ENCODE data around the gene NUBP2.

The NUBP2 gene

DNA sequence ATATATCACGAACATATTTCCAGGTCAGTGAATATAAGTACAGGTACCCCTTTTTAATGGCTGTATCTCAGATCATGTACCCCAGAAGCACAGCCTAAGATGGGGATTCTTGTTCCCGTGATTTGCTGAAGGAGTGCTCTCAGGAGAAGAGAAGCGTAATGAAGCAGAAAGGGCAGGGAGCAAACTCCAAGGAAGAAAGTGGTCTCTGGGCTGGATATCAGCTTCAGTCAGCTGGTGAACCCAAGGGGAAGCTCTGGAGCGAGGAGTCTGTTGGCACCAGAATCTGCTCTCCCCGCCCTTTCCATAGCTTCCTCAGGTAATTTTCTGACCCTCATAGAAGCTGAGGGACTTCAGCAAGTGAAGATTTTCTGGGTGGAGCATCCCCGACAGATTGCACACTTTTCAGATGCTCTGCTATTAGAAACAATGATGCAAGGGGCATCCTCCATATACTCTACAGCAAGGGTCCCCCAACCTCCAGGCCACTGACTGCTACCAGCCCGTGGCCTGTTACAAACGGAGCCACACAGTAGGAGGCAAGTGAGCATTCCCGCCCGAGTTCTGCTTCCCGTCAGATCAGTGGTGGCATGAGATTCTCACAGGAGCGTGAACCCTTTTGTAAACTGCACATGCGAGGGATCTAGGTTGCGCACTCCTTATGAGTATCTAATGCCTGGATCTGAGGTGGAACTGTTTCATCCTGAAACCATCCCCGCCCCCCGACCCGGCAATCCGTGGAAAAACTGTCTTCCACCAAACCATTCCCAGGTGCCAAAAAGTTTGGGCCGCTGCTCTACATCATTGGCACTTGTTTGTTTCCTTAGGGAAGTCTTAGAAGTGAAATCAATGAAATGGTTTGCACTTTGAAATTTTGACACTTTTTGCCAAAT, 48.7 kb downstream of the NUBP2 start:
- no peak for DNase-seq

DNA sequence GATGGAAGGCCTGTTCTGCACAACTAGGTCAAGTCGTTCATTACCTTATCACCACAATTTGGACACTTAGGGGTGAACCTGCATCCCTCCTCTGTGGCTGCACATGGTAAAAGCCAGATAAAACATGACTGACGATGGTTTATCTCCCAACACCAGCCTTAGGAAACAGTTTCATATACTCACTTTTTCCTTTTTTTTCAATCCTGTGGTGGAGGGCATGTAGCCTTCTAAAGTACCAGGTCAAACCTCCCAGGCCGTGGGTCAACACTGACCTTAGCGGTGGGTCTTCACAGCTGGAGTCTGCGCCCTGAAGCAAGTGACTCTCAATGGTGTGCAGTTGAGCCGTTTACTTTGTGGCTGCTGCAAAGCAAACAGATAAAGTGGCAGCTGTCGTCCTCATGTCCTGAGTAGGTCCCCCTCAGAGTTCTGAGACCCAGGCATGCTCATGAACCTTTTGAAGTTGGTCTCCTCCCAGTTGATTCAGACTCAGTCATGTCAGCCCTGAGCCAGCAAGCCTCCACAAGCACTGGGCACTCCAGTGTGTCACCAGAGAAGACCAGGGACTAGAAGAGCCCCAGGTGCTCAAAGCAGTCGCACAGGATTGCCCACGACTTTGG, 50.2 kb downstream of the NUBP2 start:
- DNase-seq, result no peak

DNA sequence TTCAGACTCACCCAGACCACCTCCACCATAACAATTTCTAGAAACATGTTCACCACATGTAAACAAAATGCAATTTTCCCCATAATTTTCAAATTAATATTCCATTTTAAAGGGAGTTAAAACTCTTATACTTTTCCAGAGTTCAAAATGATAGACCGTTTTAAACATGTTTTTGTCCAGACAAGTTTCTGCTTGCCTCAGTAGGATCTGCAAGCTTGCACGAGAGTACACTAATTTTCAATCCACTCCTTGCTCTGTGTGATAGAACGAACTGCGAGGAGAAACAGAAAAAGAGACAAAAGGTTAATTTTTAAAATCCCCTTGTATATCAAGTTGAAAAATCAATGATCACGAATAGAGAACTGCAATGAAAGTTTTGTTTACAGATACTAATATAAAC, 51.3 kb downstream of the NUBP2 start:
- no peak for DNase-seq

All from NCI-H1048 (cell line).